Skeletal muscle cell (primary cell): ENCODE results near the gene GABRB1.
"Not testable (repeated sequence)": the region's sequence is repeated elsewhere in the genome, so short reads cannot be mapped to it uniquely, and the experiment has no call there.

Source experiments
- DNase-seq: peaks from one replicate; pipeline ENCODE4 v3.0.0-alpha.2; 2010; ENCODE audit warnings: low read depth
- H3K4me3 ChIP-seq: 2 replicates; pipeline ENCODE4 v1.5.1; 2011; ENCODE audit warnings: low read depth, mild to moderate bottlenecking, control low read depth, low read length, moderate library complexity

GABRB1 gene

DNA sequence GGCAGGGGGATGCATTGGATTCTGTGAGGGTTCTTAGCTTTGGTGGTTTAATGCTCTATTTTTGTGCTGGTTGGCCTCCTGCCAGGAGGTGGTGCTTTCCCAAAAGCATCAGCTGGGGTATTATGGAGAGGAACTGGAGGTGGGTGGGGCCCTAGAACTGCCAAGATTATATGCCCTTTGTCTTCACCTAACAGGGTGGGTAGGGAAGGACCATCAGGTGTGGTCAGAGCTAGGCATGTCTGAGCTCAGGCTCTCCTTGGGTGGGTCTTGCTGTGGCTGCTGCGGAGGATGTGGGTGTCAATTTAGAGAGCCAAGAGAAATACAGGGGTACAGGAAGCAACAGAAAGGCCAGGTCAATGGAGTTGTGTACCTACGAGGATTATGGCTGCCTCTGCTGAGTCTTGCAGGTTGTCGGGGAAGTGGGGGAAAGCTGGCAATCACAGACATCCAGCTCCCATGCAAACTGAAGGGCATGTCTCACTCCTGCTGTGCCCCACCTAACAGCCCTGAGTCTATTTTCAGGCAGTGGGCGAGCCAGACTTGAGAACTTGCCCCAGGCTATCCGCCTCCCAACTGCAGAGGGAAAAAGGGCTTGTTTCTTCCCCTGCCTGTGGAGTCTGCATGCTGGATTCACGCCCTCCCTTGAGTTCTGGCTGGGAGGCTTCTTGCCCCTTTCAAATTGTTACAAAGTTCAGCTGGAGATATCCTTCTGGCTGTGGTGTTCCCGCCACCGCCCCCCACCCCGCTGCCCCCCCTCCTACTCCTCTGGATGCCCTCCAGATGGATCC lies 220.2 kb downstream of the GABRB1 start:
- no peak for DNase-seq
- no peak overlapping the region for H3K4me3 ChIP-seq

DNA sequence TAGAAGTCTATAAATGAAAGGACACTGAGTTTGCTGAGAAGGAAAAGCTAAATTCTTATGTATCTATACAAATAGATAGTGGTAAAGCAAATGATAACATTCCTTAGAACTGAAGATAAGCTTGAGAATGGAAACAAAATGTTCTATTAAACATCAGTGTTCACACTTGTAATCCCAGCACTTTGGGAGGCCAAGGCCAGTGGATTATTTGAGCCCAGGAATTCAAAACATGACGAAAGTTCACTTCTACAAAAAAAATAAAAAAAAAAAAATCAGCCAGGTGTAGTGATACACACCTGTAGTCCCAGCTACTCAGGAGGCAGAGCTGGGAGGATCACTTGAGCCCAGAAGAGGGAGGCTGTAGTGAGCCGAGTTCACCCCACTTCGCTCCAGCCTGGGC lies 232.4 kb downstream of the GABRB1 start:
- no peak overlapping the region for H3K4me3 ChIP-seq
- no peak for DNase-seq

DNA sequence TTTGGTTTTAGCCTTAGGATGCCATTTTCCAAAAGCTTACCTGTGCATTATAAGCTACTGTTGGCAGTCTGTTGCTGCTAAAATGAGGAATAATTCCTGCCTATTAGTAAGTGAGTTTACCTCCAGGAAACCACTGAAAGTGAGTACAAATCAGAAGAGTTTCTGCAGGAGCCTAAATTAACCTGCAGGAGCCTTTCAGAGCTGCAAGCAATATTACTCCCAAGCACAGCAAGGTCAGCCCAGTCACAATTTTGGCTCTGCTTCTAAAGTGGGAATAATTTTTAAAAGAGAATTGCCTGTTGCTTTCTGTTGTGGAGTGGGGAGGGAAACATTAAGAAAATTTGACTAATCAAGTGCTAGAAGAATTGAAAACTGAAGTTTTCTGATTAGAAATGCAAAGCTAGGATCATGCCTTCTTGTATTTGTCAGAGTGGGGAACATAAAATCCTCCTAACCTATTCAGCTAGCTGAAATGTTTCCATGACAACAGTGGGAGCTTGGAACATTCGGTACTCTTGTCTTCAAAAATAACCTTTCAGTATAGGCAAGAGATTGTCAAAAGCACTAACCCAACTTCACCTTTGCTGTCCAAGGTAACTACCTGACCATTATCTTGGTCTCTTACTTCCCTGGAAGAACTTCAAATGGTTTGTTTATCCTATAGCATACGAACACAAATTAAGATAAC lies 239.0 kb downstream of the GABRB1 start:
- no peak overlapping the region for H3K4me3 ChIP-seq
- no peak for DNase-seq

DNA sequence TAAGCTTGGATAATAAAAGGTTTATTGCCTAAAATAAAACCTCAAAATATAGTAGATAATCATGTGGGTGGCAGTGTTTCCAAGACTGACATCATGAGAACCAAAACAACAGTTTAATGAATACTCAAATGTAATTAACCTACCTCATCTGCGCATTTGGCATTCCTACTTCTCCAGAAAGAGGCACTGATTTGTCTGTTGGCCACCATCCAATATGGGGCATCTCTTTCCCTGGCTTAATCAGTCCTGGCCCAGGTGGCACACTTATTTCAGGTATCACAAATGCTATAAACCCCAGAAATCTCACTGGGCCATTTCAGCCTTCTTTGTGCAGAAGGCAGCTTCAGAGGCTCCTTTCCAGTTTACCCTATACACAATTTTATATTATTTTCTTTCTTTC lies 239.9 kb downstream of the GABRB1 start:
- DNase-seq, result no peak

DNA sequence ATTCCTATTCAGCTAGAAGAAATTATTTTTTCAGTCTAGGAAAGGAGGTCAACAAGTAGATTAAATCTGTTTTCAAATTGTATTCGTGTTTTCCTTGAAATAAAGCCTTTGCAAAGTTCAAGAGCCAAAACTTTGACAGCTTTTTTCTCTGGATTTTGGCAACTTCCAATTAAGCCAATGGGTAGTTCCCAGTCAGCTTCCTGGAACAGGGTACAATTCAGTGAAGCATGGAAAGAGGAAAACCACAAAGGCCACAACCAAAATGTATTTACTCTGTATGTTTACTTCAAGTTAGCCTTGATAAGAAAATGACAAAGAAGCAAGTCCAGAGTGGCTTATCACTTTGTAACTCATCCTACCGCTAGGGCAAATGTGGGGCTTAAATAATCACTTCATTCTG lies 243.5 kb downstream of the GABRB1 start:
- DNase-seq, result no peak
- H3K4me3 ChIP-seq, result no peak overlapping the region

More for the DNA sequence above, 239.9 kb downstream of the GABRB1 start:
- H3K4me3 ChIP-seq, result no peak overlapping the region

DNA sequence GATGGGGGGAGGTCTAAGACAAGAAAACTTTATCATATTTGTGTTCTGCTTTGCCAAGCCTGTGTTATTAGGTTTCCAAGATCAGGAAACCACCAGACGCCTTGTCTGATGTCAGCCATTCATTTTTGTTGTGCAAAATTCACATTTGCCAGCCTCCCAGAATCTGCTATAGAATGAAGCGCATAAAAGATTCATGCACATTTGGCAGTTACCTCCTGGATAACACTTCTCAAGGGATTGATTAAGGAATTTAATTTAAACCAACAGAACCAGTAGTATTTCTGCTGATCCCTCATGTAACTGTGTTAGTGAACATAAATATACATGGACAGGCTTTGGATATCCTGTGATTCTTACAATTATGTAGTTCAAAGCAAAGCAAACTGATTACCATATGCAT lies 244.2 kb downstream of the GABRB1 start:
- H3K4me3 ChIP-seq, result no peak overlapping the region
- DNase-seq, result no peak

DNA sequence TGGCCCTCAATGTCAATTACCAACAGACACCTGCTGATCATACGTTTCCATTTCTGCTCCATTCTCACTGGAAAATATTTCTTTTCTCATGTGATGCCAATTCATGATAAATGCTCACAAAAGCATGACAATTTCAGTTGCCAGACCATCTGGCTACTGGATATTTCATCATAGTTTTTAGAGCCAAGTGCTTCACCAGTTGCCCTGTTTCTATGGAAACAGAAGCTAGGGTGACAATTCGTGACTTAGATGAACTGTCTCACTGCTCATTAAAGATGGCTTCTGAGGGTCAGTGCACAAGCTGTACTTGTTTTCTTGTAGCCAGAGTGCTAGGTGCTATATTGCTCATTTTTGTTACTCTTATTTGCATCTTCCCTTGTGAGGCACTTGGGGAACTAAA lies 247.3 kb downstream of the GABRB1 start:
- DNase-seq, result no peak
- no peak overlapping the region for H3K4me3 ChIP-seq

DNA sequence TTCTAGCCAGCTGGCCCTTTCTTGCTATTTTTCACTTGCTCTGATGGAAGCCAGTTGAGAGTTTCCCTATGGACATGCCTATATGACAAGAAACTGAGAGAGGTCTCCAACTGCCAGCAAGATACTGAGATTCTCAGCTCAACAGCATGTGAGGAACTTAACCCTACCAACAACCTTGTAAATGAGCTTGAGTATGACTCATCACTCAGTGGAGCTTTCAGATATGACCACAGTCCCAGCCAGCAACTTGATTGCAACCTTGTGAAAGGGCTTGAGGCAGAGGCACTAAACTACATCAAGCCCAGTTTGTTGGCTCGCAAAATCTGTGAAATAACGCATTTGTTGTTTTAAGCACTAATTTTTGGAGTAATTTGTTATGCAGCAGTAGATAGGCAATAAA lies 256.4 kb downstream of the GABRB1 start:
- peak; percentile 41 for DNase-seq
- no peak overlapping the region for H3K4me3 ChIP-seq

DNA sequence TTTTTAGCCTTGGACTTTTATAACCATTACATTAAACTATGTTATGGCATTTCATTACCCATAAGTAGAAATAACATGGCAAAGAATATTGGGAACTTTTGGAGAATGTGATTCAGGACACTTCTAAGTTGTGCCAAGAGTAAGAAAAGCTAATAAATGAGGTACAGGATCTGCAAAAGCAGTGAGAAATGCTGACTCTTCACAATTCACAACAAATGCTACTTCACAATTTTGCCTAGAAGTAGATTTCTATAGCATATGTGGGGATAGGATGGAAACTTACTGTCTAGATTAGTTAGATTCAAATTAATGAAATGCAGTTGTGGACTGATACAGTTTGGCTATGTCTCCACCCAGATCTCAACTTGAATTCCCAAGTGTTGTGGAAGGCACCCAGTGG lies 258.4 kb downstream of the GABRB1 start:
- no peak for DNase-seq
- no peak overlapping the region for H3K4me3 ChIP-seq

DNA sequence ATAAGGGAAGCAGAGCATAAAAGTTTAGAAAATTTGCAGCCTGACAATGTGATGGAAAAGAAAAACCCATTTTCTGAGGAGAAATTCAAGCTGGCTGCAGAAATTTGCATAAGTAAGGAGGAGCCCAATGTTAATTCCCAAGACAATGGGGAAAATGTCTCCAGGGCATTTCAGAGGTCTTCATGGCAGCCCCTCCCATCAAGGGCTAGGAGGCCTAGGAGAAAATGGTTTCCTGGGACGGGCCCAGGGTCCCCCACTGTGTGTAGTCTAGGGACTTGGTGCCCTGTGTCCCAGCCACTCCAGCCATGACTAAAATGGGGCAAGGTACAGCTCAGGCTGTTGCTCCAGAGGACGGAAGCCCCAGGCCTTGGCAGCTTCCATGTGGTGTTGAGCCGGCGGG lies 259.5 kb downstream of the GABRB1 start:
- not testable (repeated sequence) for DNase-seq, H3K4me3 ChIP-seq

DNA sequence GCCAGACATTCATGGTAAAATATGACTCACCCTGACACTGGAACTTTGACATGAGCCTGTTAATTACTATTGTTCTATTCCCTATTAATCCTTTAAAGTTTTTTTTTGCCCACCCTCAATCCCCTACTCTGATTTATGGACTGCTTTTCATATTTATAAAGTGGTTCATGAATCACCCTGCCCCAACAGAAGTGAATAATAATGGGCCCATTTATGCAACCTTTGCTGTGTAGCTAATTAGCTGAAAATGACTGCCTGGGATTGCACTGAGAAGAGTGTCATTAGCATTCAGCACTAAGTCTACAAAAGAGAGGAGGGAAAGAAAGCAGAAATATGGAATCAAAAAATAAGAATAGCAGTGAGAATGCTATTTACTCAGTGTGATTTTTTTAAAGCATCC lies 277.8 kb downstream of the GABRB1 start:
- H3K4me3 ChIP-seq, result no peak overlapping the region
- DNase-seq, result no peak

DNA sequence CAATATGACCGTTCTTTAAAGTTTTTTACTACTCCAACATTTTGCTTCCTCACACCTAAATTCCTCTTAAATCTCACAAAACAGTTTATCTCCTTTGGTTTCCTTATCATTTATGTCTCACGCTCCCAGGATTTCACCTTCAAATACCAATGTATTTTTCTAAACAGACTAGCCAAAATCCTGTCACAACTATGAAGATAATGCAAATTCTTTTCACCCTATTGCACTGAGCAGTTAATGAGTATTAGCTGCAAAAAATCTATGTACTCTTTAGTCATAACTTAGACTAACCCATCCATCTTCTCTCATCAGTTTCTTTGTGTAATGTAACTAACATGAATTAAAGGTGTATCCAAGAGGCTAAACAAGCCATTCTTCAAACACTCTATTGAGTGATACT lies 280.8 kb downstream of the GABRB1 start:
- no peak for DNase-seq

DNA sequence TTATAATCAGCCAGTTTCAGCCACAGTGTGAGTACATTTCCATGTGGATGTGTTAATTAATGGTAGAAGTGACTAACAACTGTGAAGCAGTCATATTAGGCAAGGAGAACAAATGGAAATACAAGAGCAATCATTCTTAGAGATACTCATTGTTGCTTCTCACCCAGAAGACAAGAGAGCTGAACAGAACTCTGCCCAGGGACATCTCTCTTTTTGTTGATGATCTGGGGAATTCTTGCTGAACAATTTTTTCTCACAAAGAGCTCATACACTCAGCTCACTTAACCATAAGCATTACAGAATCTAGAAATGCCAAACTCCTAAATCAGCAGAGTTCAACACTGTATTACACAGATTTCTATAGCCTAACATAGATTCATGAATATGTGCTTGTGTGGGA lies 282.0 kb downstream of the GABRB1 start:
- no peak overlapping the region for H3K4me3 ChIP-seq
- DNase-seq, result no peak

More for the DNA sequence above, 280.8 kb downstream of the GABRB1 start:
- no peak overlapping the region for H3K4me3 ChIP-seq

DNA sequence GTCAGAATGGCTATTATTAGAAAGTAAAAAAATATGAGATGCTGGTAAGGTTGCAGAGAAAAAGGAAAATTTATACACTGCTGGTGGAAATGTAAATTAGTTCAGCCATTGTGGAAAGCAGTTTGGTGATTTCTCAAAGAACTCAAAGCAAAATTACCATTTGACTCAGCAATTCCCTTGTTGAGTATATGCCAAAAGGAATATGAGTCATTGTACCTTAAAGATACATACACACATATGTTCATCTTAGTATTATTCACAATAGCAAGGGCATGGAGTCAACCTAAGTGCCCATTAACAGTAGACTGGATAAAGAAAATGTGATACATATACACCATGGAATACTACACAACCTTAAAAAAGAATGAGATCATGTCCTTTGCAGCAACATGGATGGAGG lies 284.0 kb downstream of the GABRB1 start:
- DNase-seq, result peak; percentile 36
- no peak overlapping the region for H3K4me3 ChIP-seq

DNA sequence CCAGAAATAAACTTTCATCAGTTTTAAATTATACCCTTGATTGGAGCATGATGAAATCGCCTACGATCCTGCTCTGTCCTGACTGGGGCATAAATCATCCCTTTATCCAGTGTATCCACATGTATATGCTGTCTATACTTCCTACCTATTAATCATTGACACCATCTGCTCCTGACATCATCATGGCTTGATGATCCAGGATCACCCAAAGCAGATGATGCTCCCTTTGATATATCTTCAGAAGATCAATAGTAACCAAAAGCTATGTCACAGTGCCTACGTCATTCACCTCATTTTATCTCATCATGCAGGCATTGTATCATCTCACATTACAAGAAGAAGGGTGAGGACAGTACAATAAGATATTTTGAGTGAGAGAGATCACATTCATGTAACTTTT lies 294.7 kb downstream of the GABRB1 start:
- H3K4me3 ChIP-seq, result no peak overlapping the region
- DNase-seq, result no peak

DNA sequence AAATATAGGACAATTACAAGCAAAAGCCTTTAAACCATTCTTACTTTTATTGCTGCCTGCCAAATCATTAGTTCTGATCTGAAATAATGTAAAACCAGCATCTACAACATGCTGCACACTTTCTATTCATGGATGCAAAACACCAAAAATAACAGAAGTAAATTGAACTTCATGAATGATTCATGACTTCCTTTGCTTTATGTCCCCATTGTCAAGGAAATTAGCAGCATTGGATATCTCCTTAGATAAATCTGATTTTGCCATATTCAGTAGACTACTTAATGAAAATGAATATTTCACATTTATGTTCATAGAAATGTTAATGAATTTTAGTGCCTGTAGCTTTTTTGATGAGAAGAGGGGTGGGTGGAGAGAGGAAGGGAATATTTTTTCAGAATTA lies 299.5 kb downstream of the GABRB1 start:
- no peak overlapping the region for H3K4me3 ChIP-seq
- no peak for DNase-seq

DNA sequence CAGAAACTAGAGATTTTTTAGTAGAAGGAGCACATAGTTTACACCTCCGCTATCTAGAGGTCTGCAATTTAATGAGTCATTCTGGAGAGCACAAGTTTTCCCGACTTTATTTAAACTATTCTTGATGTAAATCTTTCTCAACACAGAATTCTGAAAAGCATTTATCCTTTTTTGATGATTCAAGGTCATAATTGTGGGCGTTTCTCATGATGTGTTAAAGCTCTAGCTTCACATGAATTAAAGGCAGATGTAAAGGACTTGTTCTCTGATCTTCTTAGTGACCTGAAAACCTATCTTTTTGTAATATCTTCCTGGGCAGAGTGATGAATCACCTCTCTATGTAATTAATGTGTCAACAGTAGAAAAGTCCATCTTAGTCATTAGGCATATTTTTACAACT lies 303.3 kb downstream of the GABRB1 start:
- no peak overlapping the region for H3K4me3 ChIP-seq
- no peak for DNase-seq

DNA sequence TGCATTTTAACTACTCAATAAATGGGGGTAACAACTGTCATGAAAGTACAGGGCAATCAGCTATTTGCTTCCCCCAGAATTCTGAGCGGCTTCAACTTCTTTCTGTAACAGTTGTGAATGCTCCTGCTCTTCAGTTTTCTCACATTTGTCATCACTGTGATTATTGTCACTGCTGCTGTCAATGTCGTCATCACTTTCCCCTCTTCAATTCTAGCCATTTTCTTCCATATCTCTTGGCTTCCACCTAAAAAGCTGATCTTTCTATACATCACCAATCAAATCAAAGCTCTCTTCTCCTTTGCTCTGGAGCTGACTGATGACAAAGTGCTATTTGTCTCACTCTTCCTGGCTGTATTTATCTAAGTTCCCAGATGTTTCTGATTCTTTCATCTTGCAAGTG lies 306.5 kb downstream of the GABRB1 start:
- DNase-seq, result no peak

DNA sequence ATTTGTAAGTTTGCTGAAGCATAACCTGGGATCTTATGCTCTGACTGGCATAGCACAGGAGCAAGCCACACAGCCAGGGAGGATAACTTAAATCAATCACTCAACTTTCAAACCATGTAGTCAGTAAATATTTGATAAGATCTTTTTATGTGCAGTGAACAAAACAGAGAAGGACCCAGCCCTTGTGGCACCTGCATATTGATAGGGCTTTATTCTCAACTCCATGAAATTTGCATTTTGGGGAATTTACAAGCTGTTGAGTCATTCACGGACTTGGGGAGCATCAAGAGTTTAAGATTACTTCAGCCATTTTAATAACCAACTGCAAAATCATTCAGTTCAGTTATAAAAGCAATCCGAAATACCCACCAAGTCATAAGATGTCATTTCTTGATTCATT lies 309.5 kb downstream of the GABRB1 start:
- no peak for DNase-seq
- H3K4me3 ChIP-seq, result no peak overlapping the region

More for the DNA sequence above, 306.5 kb downstream of the GABRB1 start:
- no peak overlapping the region for H3K4me3 ChIP-seq

DNA sequence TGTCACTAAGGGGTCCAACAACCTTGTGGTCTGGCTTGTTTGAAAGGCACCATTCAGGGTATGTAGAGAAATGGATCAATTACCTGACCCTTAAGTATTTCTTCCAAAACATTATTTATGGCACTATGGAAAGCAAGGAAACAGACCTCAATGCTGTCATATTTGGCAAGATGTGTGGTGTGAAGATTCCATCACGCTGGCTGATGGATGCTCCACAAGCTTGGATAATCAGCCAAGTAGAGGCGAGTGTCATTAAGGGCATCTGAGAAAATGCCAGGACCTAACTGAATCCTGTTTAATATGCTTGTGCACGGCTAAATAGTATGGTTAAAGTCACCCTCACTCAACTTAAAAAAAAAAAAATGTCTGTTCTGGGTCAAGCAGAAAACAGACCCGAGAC lies 311.4 kb downstream of the GABRB1 start:
- no peak for DNase-seq
- no peak overlapping the region for H3K4me3 ChIP-seq

DNA sequence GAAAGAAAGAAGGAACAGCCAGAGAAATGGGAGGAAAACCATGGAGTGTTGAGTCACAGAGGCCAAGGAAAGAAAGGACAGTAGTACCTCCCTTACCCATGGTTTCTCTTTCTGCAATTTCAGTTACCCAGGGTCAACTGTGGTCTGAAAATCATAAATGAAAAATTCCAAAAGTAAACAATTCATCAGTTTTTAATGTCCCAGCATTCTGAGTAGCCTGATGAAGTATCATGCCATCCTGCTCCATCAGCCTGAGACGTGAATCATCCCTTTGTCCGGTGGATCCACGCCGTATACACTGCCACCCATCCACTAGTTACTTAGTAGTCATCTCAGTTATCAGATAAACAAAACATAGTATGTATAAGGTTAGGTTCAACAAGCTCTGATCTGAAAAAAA lies 318.0 kb downstream of the GABRB1 start:
- peak; percentile 36 for DNase-seq
- H3K4me3 ChIP-seq, result no peak overlapping the region
